GM18498 (cell line): Measurements from ENCODE around the gene MVP.
A peak's percentile ranks its signal among the peaks of the same experiment; 100 is the strongest.
"Not testable (repeated sequence)": the region's sequence is repeated elsewhere in the genome, so short reads cannot be mapped to it uniquely, and the experiment has no call there.

Experiments used
- ATAC-seq: cut with Tn5 transposase; IDR thresholded peaks from one replicate; pipeline ENCODE4 v1.9.1; 2021; ENCODE audit warnings: mild to moderate bottlenecking, moderate library complexity; ENCODE audit not compliant: unreplicated experiment

Gene MVP

DNA sequence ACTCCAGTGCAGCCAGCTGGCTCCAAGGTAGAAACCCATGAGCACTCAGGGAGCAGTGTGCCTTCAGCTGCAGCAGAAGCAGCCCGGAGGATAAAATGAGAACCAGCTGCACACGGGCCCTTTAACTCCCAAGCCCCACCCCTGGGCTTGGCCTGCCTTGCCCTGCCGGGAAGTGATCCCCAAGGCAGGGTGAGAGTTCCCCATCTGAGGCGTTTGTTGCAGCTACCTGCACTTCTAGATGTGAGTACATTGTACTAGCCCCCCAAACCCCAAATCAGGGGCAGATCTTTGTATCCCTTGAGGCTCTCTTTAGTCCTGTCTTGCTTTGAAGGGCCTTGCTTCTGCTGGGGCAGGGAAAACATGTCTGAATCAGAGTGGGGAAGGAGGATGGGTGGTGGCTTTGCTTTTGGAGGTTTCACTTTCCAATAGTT is at the start of gene MVP:
Gene MVP (plus strand): TSS at position 192 of the 431 bp plus-strand sequence. CDS start 10,088 bp downstream, outside the sequence.
- no peak for ATAC-seq

DNA sequence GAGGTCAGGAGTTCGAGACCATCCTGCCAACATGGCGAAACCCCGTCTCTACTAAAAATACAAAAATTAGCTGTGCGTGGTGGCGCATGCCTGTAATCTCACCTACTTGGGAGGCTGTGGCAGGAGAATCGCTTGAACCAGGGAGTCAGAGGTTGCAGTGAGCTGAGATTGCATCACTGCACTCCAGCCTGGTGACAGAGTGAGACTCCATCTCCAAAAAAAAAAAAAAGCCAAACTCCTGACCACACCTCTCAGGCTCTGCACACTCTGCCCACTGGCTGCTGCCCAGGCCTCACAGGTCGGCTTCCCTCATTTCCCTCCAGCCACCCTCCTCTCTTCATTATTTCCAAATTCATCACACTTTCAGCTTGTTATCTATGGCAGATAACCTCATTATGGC is 47.9 kb upstream of the MVP start:
- ATAC-seq, result not testable (repeated sequence)

GRCh38 chr16:29774730-29775129 is 45.5 kb upstream of the MVP start:
- no peak for ATAC-seq

GRCh38 chr16:29775742-29776408 is 44.4 kb upstream of the MVP start:
- no peak for ATAC-seq

DNA sequence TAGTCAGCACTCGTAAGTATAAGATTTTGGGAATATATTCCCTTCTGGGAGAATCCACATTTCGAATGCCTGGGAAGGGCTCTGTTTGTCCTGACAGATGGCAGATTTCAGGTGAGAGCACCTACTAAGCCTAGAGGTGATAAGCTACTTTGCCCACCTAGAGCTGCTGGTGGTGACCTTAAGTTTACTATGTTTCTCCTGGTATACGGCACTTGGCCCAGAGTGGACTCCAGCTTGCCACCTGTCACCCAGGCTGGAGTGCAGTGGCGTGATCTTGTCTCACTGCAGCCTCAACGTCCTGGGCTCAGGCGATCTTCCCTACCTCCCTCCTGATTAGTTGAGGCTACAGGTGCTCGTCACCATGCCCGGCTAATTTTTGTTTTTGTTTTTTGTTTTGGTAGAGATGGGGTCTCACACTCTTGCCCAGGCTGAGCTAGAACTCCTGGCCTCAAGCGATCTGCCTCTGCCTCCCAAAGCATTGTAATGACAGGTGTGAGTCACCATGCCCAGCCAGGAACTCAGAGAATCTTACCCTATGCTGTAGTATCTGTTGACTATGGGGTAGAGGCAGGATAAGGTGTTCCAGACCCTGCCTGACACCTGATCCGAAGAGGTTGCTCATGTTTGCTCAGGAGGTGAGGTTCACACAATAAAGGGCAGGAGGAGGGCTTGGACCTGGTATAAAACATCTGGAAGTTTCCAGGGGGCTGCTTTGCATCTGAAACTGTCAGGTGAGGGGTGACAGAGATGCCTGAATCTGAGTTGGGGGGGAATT is 42.5 kb upstream of the MVP start, which contains the start of gene ZG16:
Gene ZG16 (plus strand): TSS at position 681 of the 775 bp plus-strand sequence. CDS start 1,011 bp downstream, outside the sequence.
- no peak for ATAC-seq

GRCh38 chr16:29779474-29779873 is 40.8 kb upstream of the MVP start:
- ATAC-seq, result no peak

DNA sequence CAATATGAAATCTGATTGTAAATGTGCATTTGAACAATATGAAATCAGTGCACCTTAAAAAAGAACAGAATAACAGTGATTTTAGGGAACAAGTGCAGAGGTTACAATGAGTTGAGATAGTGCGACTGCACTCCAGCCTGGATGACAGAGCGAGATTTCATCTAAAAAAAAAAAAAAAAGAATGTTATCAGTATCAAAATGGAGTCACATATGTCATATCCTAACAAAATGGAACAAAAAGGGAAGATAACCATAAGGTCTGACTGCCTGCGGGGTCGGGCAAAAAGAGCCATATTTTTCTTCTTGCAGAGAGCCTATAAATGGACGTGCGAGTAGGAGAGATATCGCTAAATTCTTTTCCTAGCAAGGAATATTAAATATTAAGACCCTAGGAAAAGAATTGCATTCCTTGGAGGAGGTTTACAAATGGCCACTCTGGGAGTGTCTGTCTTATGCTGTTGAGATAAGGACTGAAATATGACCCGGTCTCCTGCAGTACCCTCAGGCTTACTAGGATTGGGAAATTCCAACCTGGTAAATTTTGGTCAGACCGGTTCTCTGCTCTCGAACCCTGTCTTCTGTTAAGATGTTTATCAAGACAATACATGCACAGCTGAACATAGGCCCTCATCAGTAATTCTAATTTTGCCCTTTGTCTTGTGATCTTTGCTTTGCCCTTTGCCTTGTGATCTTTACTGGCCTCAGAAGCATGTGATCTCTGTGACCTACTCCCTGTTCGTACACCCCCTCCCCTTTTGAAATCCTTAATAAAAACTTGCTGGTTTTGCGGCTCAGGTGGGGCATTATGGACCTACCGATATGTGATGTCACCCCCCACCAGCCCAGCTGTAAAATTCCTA is 36.9 kb upstream of the MVP start:
- ATAC-seq, result not testable (repeated sequence)

DNA sequence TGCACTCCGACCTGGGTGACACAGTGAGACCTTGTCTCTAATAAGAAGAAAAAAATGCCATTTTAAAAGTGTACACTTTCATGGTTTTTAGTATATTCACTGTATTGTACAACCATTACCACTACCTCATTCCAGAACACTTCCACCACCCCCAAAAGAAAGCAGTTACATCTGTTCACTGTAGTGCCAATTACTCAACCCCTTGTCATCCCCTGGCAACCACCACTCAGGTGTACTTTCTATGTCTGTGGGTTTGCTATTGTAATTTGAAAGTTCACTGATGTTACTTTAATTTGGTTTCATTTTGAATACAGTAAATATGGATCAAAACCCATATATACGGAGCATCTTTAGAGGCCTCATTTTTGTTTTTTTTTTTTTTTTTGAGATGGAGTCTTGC is 36.1 kb upstream of the MVP start:
- no peak for ATAC-seq

DNA sequence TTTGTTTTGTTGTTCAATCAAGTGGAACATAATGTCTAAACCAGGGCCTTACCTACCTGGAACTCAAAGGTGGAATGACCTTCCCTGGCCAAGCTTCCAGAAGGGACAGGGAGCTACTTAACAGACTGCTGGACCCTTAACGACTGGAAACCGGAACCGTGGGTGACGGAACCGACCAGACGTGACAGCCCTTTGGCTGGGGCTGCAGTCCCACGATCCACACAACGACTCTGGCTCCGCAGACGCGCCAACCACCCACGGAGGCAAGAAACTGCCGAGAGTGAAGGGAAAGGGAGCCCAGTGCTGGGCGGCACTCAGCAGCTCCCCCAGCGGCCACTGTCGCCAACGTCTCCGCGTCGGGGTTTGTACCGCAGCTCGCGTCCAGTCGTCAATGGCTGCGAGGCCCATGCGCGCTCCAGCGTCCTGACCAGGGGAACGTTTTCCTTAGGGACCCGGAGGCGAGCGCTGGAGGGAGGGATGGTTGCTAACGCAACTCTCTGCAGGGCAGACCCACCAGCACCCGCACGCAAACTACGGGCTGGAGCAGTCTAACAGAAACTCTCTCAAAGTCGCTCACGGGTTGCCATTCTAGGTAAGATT is 35.3 kb upstream of the MVP start:
- ATAC-seq, result peak; percentile 53

DNA sequence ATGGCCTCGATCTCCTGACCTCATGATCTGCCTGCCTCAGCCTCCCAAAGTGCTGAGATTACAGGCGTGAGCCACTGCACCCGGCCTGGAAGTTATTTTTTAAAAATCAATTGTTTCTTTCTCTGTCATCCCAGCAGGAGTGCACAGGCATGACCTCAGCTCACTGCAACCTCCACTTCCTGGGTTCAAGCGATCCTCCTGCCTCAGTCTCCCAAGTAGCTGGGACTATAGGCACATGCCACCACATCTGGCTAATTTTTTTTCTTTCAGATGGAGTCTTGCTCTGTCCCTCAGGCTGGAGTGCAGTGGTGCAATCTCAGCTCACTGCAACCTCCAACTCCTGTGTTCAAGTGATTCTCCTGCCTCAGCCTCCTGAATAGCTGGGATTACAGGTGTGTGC is 33.1 kb upstream of the MVP start:
- ATAC-seq, result not testable (repeated sequence)

DNA sequence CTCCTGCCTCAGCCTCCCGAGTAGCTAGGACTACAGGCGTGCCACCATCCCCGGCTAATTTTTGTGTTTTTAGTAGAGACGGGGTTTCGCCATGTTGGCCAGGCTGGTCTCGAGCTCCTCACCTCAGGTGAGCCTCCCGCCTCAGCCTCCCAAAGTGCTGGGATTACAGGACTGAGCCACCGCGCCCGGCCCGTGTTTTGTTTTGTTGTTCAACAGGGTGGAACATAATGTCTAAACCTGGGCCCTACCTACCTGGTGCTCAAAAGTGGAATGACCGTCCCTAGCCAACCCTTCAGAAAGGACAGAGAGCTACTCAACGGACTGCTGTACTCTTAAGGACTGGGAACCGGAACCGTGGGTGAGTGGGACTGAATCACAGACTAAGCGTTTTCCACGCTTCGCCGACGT is 30.5 kb upstream of the MVP start:
- peak; percentile 3 for ATAC-seq

DNA sequence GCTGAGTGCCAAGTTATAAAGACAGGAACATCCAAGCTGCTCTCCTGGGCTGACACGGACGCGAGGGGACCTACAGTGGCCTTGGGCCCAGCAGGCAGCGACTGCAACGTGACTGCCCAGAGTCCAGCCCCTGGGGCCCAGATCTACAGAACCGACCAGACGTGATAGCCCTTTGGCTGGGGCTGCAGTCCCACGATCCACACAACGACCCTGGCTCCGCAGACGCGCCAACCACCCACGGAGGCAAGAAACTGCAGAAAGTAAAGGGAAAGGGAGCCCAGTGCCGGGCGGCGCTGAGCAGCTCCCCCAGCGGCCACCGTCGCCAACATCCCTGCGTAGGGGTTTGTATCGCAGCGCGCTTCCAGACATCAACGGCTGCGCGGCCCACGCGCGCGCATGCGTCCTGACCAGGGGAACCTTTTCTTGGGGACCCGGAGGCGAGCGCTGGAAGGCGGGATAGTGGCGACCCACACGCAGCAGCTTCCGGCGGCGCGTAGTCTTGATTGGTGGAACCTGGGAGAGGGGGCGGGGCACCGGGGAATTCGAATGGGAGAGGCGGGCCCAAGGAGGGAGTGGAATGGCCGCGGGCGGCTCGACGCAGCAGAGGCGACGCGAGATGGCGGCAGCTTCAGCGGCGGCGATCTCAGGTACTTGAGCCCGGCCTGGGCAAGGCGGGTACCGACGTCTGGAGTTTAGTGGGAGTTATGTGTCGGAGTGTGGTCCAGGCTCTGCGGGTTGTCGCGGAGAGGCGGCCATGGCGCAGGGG is 29.9 kb upstream of the MVP start, which contains the start of gene KIF22:
Gene KIF22 (plus strand): TSS at position 569 of the 766 bp plus-strand sequence. CDS start 9 bp downstream, at position 578.
- peak; percentile 91 for ATAC-seq

DNA sequence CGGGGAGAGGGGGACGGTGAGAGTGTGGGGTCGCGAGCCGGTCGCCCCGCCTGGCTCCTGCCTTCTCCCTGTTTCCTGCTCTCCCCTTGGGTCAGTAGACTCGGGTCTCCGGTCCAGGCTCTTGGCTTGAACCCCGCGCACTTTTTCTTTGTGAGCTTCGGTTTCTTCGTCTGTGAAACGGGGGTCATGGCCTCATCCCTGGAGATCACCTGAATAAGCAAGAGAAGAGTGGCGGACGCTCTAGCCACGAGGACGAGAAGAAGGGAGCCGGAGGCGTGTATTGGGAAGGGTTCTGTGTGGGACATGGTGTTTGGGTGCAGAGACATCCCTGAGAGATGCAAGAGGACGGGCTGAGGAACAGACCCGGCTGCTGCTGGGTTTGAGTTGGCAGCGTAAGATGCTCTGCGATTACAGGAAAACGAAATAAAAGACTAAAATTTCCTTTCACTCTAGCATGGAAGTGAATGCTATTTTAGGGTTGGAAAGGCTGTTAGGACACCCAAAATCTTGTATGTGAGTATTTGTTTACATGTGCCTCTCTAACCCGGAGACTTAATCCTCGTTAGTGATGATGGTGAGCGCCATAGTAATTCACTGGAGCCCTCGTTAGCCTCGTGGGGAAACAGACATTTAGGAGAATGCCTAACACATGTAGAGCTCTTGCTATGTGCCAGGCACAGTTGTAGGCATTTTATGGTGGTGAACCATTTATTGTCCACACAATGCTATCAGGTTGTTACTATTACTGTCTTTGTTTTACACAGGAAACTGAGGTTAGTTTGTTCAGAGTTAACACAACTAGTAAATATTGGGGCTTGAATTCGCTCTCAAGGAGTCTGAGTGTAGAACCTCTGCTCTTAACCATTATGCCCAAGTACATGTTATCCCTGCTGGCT is 29.1 kb upstream of the MVP start:
- ATAC-seq, result no peak

- ATAC-seq, result no peak
Measured at GRCh38 chr16:29791845-29792807, 28.1 kb upstream of the MVP start.

DNA sequence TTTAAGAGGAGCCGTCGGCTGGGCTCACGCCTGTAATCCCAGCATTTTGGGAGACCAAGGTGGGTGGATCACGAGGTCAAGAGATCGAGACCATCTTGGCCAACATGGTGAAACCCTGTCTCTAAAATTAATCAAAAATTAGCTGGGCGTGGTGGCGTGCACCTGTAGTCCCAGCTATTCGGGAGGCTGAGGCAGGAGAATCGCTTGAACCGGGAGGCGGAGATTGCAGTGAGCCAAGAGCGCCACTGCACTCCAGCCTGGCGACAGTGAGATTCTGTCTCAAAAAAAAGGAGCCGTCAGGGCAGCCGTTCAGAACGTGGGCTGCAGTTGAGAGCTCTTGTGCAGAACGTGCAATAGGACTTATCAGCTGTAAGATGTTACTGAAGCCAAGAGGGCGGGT is 27.1 kb upstream of the MVP start:
- not testable (repeated sequence) for ATAC-seq

- ATAC-seq, result no peak
Measured at GRCh38 chr16:29794231-29794710, 26.0 kb upstream of the MVP start.

GRCh38 chr16:29802416-29802935 is 17.8 kb upstream of the MVP start:
- no peak for ATAC-seq
